HUES64 (cell line): ENCODE results near the gene PTGR2.
"Not testable (repeated sequence)": the region's sequence is repeated elsewhere in the genome, so short reads cannot be mapped to it uniquely, and the experiment has no call there.

Experiments used
- H3K27ac ChIP-seq: 2 replicates; pipeline ENCODE4 v1.7.0; 2013; ENCODE audit warnings: low read depth, low read length, inconsistent platforms
- H3K27me3 ChIP-seq: 2 replicates; pipeline ENCODE4 v1.6.1; 2013; ENCODE audit warnings: mild to moderate bottlenecking, low read length; ENCODE audit not compliant: insufficient read depth
- H3K36me3 ChIP-seq: 2 replicates; pipeline ENCODE4 v1.6.1; 2013; ENCODE audit warnings: mild to moderate bottlenecking, low read length; ENCODE audit not compliant: insufficient read depth
- H3K4me1 ChIP-seq: 2 replicates; pipeline ENCODE4 v1.6.1; 2013; ENCODE audit warnings: mild to moderate bottlenecking, low read length, moderate library complexity; ENCODE audit not compliant: insufficient read depth
- H3K4me3 ChIP-seq: 2 replicates; pipeline ENCODE4 v1.5.1; 2013; ENCODE audit warnings: mild to moderate bottlenecking, low read length, moderate library complexity
- H3K9ac ChIP-seq: 2 replicates; pipeline ENCODE4 v1.6.1; 2013; ENCODE audit warnings: mild to moderate bottlenecking, low read depth, low read length
- H3K9me3 ChIP-seq: 2 replicates; pipeline ENCODE4 v1.6.1; 2013; ENCODE audit warnings: low read depth, low read length; ENCODE audit not compliant: insufficient read depth
- WGBS: fragments of 150-250, 120-280 bp; methylation state at CpG from one replicate; pipeline ENCODE4 v1.1.7; 2013; ENCODE audit warnings: missing lambda C conversion rate; 5-methylcytosine and 5-hydroxymethylcytosine counted together

Gene PTGR2

GRCh38 chr14:73817020-73817655 is 34.5 kb upstream of the PTGR2 start:
- no peaks in the 10 kb centered on the region for H3K9me3 ChIP-seq
- 91% methylated on average over 7 of the region's 7 CpGs for WGBS
- H3K4me3 ChIP-seq, result no peak overlapping the region
- no peaks in the 10 kb centered on the region for H3K36me3 ChIP-seq
- no peaks in the 10 kb centered on the region for H3K27me3 ChIP-seq
- H3K27ac ChIP-seq, result no peak overlapping the region
- no peaks in the 10 kb centered on the region for H3K4me1 ChIP-seq
- no peak overlapping the region for H3K9ac ChIP-seq

GRCh38 chr14:73818821-73819220 is 32.8 kb upstream of the PTGR2 start:
- no peak overlapping the region for H3K9ac ChIP-seq
- H3K4me1 ChIP-seq, result no peaks in the 10 kb centered on the region
- no peaks in the 10 kb centered on the region for H3K27me3 ChIP-seq
- no peak overlapping the region for H3K4me3 ChIP-seq
- H3K9me3 ChIP-seq, result no peaks in the 10 kb centered on the region
- no peak overlapping the region for H3K27ac ChIP-seq
- no peaks in the 10 kb centered on the region for H3K36me3 ChIP-seq
- 92% methylated on average over 9 of the region's 9 CpGs for WGBS

- H3K9me3 ChIP-seq, result no peaks in the 10 kb centered on the region
- no peaks in the 10 kb centered on the region for H3K4me1 ChIP-seq
- no peaks in the 10 kb centered on the region for H3K36me3 ChIP-seq
- no peak overlapping the region for H3K27ac ChIP-seq
- no peak overlapping the region for H3K9ac ChIP-seq
- WGBS, result 91% methylated on average over 3 of the region's 3 CpGs
- H3K4me3 ChIP-seq, result no peak overlapping the region
- H3K27me3 ChIP-seq, result no peaks in the 10 kb centered on the region
These were observed 31.0 kb upstream of the PTGR2 start for GRCh38 chr14:73820631-73821030.

GRCh38 chr14:73823339-73823885 is 28.2 kb upstream of the PTGR2 start:
- H3K4me3 ChIP-seq, result no peak overlapping the region
- H3K27me3 ChIP-seq, result no peaks in the 10 kb centered on the region
- no peaks in the 10 kb centered on the region for H3K4me1 ChIP-seq
- H3K9me3 ChIP-seq, result no peaks in the 10 kb centered on the region
- no peak overlapping the region for H3K9ac ChIP-seq
- H3K36me3 ChIP-seq, result no peaks in the 10 kb centered on the region
- no peak overlapping the region for H3K27ac ChIP-seq

- WGBS, result 87% methylated on average over 4 of the region's 4 CpGs
- Histone ChIP-seq H3K9me3 (no peaks in the 10 kb centered on the region), H3K36me3 (no peaks in the 10 kb centered on the region), H3K4me1 (no peaks in the 10 kb centered on the region), H3K27me3 (no peaks in the 10 kb centered on the region), H3K27ac (no peak overlapping the region), H3K9ac (no peak overlapping the region), H3K4me3 (no peak overlapping the region)
These were observed 27.5 kb upstream of the PTGR2 start for GRCh38 chr14:73824127-73824526.

GRCh38 chr14:73824536-73824935 is 27.1 kb upstream of the PTGR2 start:
- Histone ChIP-seq H3K4me1 (no peaks in the 10 kb centered on the region), H3K9me3 (no peaks in the 10 kb centered on the region), H3K9ac (no peak overlapping the region), H3K27ac (no peak overlapping the region), H3K4me3 (no peak overlapping the region), H3K36me3 (no peaks in the 10 kb centered on the region), H3K27me3 (no peaks in the 10 kb centered on the region)
- WGBS, result 97% methylated on average over 7 of the region's 8 CpGs

GRCh38 chr14:73825551-73826188 is 26.0 kb upstream of the PTGR2 start:
- WGBS, result 9% methylated on average over 5 of the region's 7 CpGs
- Histone ChIP-seq H3K9me3 (no peaks in the 10 kb centered on the region), H3K27me3 (no peaks in the 10 kb centered on the region), H3K27ac (no peak overlapping the region), H3K36me3 (no peaks in the 10 kb centered on the region), H3K4me3 (no peak overlapping the region), H3K4me1 (no peaks in the 10 kb centered on the region), H3K9ac (no peak overlapping the region)

GRCh38 chr14:73827190-73827589 is 24.4 kb upstream of the PTGR2 start:
- not testable (repeated sequence) for H3K4me1 ChIP-seq, H3K4me3 ChIP-seq, H3K36me3 ChIP-seq, H3K9ac ChIP-seq, H3K27ac ChIP-seq, H3K27me3 ChIP-seq, H3K9me3 ChIP-seq
- WGBS, result 92% methylated on average over 7 of the region's 7 CpGs

- Histone ChIP-seq H3K36me3 (no peaks in the 10 kb centered on the region), H3K27me3 (no peaks in the 10 kb centered on the region), H3K4me1 (peaks cover 6% of the 10 kb centered on the region), H3K4me3 (no peak overlapping the region), H3K9me3 (no peaks in the 10 kb centered on the region), H3K27ac (no peak overlapping the region), H3K9ac (no peak overlapping the region)
- WGBS, result 94% methylated on average over 3 of the region's 4 CpGs
These were observed 22.6 kb upstream of the PTGR2 start for GRCh38 chr14:73829071-73829470.

- 90% methylated on average over 9 of the region's 9 CpGs for whole genome bisulfite sequencing
- H3K27ac ChIP-seq, result no peak overlapping the region
- peaks cover 10% of the 10 kb centered on the region for H3K4me1 ChIP-seq
- H3K4me3 ChIP-seq, result no peak overlapping the region
- no peak overlapping the region for H3K9ac ChIP-seq
- H3K27me3 ChIP-seq, result no peaks in the 10 kb centered on the region
- no peaks in the 10 kb centered on the region for H3K36me3 ChIP-seq
- no peaks in the 10 kb centered on the region for H3K9me3 ChIP-seq
These were observed 21.9 kb upstream of the PTGR2 start for GRCh38 chr14:73829526-73830431.

GRCh38 chr14:73833034-73833433 is 18.6 kb upstream of the PTGR2 start:
- no peaks in the 10 kb centered on the region for H3K36me3 ChIP-seq
- no peak overlapping the region for H3K27ac ChIP-seq
- WGBS, result 89% methylated on average over 1 of the region's 1 CpG

More at GRCh38 chr14:73833034-73833433, 18.6 kb upstream of the PTGR2 start:
- Histone ChIP-seq H3K4me3 (no peak overlapping the region), H3K9me3 (no peaks in the 10 kb centered on the region), H3K9ac (no peak overlapping the region), H3K27me3 (no peaks in the 10 kb centered on the region), H3K4me1 (peaks cover 16% of the 10 kb centered on the region)
